Osteoblast (primary cell): Measurements from ENCODE around the gene PWWP2B. TPM values are rescaled to one million over a fixed set of nuclear protein-coding genes. Genes with fewer than 3 reads are reported as not detected.

Experiments
- DNase-seq: peaks from one replicate; pipeline ENCODE4 v3.0.0; 2011; ENCODE audit warnings: low spot score, mixed read lengths; ENCODE audit not compliant: insufficient read length; ENCODE audit errors: missing footprints
- H2AFZ ChIP-seq: 2 replicates; pipeline ENCODE4 v1.6.0; 2011; ENCODE audit warnings: mild to moderate bottlenecking, low read length
- H3K27ac ChIP-seq: 2 replicates; pipeline ENCODE4 v1.5.1; 2011; ENCODE audit warnings: mild to moderate bottlenecking, low read depth, low read length, moderate library complexity
- H3K27me3 ChIP-seq: 2 replicates; pipeline ENCODE4 v1.6.0; 2012; ENCODE audit warnings: mild to moderate bottlenecking, control low read depth, inconsistent platforms, low read length, moderate library complexity; ENCODE audit not compliant: insufficient read depth
- H3K36me3 ChIP-seq: 2 replicates; pipeline ENCODE4 v1.5.1; 2011; ENCODE audit warnings: mild to moderate bottlenecking, low read length, control low read depth, moderate library complexity; ENCODE audit not compliant: insufficient read depth
- H3K4me1 ChIP-seq: 2 replicates; pipeline ENCODE4 v1.5.1; 2011; ENCODE audit warnings: mild to moderate bottlenecking, low read length, control low read depth, moderate library complexity; ENCODE audit not compliant: insufficient read depth
- H3K4me2 ChIP-seq: 2 replicates; pipeline ENCODE4 v1.6.0; 2011; ENCODE audit warnings: mild to moderate bottlenecking, low read length; ENCODE audit not compliant: insufficient read depth
- H3K4me3 ChIP-seq: fragments of 200-600 bp; sonication (generic); 3 replicates; pipeline ENCODE4 v1.5.1; 2012; ENCODE audit warnings: mild to moderate bottlenecking, low read length, inconsistent platforms; ENCODE audit not compliant: insufficient read depth
- H3K79me2 ChIP-seq: 2 replicates; pipeline ENCODE4 v1.6.0; 2012; ENCODE audit warnings: mild to moderate bottlenecking, low read length, control low read depth, inconsistent platforms; ENCODE audit not compliant: insufficient read depth
- H3K9me3 ChIP-seq: 2 replicates; pipeline ENCODE4 v1.5.1; 2011; ENCODE audit warnings: low read depth, low read length, control low read depth
- H4K20me1 ChIP-seq: 2 replicates; pipeline ENCODE4 v1.6.0; 2012; ENCODE audit warnings: mild to moderate bottlenecking, low read length, control low read depth; ENCODE audit not compliant: insufficient read depth
- total RNA-seq: library from RNA; depleted of rRNA; stranded (reverse); fragments of >200 nt; gene quantifications from 2 replicates; pipeline ENCODE4 v1.2.3, GENCODE V29; 2012
- TF ChIP-seq, protein P1 (sequence below): IDR thresholded peaks from 2 replicates; pipeline ENCODE4 v1.5.1; 2011; ENCODE audit warnings: mild to moderate bottlenecking, low read depth, low read length, moderate library complexity; ENCODE audit errors: extremely low read depth

Gene PWWP2B
- total RNA-seq, 1 donor, result 18.5 TPM

DNA sequence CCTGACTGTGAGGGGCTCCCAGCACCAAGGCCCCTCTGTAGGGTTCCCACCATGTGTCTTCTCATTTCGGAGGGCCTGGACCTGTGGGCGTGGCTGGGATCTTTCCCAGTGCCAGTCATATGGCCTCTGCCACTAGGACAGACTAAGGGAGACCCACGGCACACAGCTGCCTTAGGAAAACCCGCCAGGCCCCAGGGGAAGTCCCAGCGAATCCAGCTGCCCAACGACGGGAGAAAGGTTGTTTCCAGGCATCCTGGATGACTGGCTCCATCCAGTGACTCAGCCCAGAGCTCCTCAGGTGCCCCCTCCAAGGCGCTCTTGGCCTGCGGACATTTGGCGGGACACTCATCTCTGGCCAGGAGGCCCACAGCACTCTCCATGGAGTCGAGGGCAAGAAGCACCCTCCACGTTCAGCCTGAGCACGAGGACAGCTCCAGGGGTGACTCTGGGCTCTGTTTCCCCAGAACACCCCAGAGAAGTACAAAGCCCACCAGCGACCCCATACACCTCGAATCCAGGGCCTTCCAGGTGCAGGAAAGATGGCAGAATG lies 39.9 kb downstream of the PWWP2B start:
- Histone ChIP-seq H3K27ac (no peak overlapping the region), H3K36me3 (no peaks in the 10 kb centered on the region), H3K79me2 (no peaks in the 10 kb centered on the region), H3K27me3 (no peaks in the 10 kb centered on the region), H3K4me3 (no peak overlapping the region), H3K4me1 (no peaks in the 10 kb centered on the region), H4K20me1 (no peaks in the 10 kb centered on the region), H3K4me2 (no peak overlapping the region), H2AFZ (no peak overlapping the region), H3K9me3 (no peaks in the 10 kb centered on the region)
- TF ChIP-seq, protein P1, sequence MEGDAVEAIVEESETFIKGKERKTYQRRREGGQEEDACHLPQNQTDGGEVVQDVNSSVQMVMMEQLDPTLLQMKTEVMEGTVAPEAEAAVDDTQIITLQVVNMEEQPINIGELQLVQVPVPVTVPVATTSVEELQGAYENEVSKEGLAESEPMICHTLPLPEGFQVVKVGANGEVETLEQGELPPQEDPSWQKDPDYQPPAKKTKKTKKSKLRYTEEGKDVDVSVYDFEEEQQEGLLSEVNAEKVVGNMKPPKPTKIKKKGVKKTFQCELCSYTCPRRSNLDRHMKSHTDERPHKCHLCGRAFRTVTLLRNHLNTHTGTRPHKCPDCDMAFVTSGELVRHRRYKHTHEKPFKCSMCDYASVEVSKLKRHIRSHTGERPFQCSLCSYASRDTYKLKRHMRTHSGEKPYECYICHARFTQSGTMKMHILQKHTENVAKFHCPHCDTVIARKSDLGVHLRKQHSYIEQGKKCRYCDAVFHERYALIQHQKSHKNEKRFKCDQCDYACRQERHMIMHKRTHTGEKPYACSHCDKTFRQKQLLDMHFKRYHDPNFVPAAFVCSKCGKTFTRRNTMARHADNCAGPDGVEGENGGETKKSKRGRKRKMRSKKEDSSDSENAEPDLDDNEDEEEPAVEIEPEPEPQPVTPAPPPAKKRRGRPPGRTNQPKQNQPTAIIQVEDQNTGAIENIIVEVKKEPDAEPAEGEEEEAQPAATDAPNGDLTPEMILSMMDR, result no peak
- DNase-seq, result no peak

GRCh38 chr10:132437541-132437950 lies 40.5 kb downstream of the PWWP2B start:
- no peak for DNase-seq
- no peaks in the 10 kb centered on the region for H3K36me3 ChIP-seq
- no peaks in the 10 kb centered on the region for H4K20me1 ChIP-seq
- no peaks in the 10 kb centered on the region for H3K79me2 ChIP-seq
- H3K4me3 ChIP-seq, result no peak overlapping the region
- H3K4me2 ChIP-seq, result no peak overlapping the region
- TF ChIP-seq, protein P1, result no peak
- no peaks in the 10 kb centered on the region for H3K4me1 ChIP-seq
- H3K27ac ChIP-seq, result no peak overlapping the region
- H3K9me3 ChIP-seq, result no peaks in the 10 kb centered on the region
- H2AFZ ChIP-seq, result no peak overlapping the region
- no peaks in the 10 kb centered on the region for H3K27me3 ChIP-seq

DNA sequence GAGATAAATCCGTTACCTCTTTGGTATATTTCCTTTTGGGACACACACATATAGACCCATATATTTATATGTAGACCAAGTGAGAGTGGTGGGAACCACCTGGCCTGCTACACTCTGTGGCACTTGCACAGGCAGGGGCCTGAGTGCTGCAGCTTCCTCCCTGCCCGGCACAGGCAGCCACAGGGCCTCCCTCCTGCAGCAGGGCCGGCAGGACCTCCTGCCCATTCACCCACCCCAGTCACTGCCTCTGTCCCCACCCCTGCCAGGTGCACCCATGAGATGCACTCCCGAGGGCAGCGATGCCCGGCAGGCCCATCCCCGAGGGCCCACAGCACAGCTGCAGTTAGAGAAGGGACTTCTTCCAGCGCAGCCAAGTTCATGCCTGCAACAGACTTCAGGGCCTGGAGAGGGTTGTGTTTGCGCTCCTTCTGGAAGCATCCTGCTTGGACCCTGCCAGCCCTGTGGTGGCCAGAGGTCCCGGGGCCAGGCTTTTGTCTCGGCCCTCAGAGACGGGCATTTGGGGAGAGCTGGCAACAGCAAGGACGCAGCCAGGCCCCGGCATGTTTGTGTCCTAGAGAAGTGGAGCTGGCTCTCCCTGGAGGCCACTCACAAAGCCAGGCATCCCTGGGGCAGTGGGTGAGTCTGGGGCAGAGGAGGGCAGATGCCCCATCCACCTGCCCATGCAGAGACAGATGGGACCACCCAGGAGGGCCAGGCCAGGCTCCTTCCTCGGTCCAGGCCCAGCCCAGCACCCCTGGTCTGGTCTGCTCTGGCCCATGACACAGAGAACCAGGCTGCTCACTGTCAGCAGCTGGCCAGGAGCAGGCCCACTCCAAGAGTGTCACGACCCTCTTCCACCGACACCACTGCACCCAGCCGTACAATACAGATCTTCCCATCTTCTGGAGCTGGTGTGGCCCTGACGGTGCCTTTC lies 41.4 kb downstream of the PWWP2B start:
- Histone ChIP-seq H4K20me1 (no peaks in the 10 kb centered on the region), H3K9me3 (no peaks in the 10 kb centered on the region), H3K27me3 (no peaks in the 10 kb centered on the region), H3K27ac (no peak overlapping the region), H3K4me2 (no peak overlapping the region), H3K4me1 (no peaks in the 10 kb centered on the region), H2AFZ (no peak overlapping the region), H3K36me3 (no peaks in the 10 kb centered on the region), H3K4me3 (no peak overlapping the region), H3K79me2 (no peaks in the 10 kb centered on the region)
- no peak for DNase-seq
- TF ChIP-seq, protein P1, result no peak

DNA sequence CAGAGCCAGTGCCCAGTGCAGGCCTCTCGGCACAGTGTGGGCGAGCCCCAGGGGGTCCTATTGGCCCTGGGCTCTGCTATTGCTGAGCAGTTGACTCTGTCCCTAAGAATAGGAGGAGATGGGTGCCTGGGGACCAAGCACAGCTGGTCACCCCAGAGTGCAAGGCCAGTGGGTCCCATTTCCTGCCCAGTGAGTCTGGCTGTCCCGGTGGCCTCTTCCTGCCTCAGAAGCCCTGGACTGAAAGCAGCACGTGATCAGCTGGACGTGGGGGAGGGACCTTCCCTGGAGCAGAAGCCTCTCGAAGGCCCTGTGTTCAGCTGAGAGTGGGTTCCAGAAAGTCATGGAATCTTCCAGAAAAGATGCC lies 42.0 kb downstream of the PWWP2B start:
- Histone ChIP-seq H3K36me3 (no peaks in the 10 kb centered on the region), H3K4me2 (no peak overlapping the region), H2AFZ (no peak overlapping the region), H3K9me3 (no peaks in the 10 kb centered on the region), H3K27ac (no peak overlapping the region), H4K20me1 (no peaks in the 10 kb centered on the region), H3K4me1 (no peaks in the 10 kb centered on the region), H3K79me2 (no peaks in the 10 kb centered on the region), H3K27me3 (no peaks in the 10 kb centered on the region), H3K4me3 (no peak overlapping the region)
- no peak for DNase-seq
- TF ChIP-seq, protein P1, result no peak
